ENCODE measurements around the gene B3GAT1. TPM values are rescaled to one million over a fixed set of nuclear protein-coding genes. Genes with fewer than 3 reads are reported as not detected.

Gene B3GAT1
- total RNA-seq, 1 experiment from 2014 or later, result not detected

- no peak for DNase-seq (ENCODE audit: low read depth)
Measured at GRCh38 chr11:134392953-134393615, 19.0 kb downstream of the B3GAT1 start.

- DNase-seq (ENCODE audit: low read depth), result no peak
Measured at GRCh38 chr11:134391656-134392055, 20.4 kb downstream of the B3GAT1 start.

DNA sequence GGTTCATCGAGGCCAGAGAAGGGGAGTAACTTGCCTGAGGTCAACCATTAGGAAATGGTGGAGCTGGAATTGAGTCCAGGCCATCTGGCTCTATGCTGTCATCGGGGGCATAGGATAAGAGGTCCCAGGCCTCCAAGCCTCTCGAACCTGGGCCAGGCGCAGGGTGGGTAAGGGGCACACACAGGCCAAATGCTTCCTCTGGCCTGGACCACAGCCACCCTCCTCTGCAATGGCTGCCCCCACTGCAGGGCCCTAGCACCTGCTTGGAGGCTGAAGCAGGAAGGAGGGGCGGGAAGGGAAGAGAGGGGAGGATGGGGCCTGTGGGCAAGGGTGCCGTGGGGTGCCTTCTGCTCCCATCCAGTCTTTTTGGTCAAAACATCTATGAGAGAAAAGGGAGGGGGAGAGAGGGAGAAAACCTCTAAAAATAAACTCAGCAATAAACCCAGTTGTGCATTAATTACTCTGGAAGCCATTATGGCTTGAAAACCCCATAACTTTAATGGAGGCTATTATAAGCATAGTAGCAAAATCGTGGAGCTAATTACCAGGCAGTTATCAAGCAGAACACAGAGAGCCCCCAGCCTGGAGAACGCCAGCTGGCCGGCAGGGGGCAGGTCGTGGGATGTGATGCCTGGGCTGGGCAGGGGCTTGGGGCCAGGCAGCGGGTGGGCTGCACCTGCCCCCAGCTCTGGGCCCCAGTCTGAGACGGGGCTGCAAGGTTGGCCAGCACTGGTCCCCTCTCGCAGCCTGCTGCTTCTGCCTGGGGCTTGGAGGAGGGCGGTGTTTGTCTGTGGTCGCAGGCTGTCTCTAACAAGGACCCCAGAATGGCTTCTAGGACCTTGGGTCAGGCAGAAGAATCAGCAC is 21.1 kb downstream of the B3GAT1 start:
- no peak for DNase-seq (ENCODE audit: low read depth)

- no peak for DNase-seq (ENCODE audit: low read depth)
Measured at GRCh38 chr11:134389464-134390180, 22.4 kb downstream of the B3GAT1 start.

- no peak for DNase-seq (ENCODE audit: low read depth)
Measured at GRCh38 chr11:134388590-134388989, 23.5 kb downstream of the B3GAT1 start.

DNA sequence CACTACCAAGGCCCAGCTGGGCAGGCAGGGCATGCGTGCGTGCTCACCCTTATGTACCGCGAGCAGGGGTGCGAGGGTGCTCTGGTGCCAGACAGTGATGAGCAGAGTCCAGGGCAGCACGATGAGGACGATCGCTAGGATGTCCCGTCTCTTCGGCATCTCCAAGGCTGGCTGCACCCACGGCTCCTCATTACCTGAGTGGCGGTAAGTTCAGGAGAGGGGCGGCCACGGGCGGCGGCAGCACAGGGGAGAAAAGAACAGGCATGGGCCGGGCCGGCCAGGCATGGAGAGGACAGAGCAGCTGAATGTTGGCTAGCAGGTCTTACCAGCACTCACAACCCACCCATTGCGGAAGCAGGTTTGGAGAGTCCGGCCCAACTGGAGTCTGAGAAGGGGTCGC is 24.5 kb downstream of the B3GAT1 start:
- DNase-seq (ENCODE audit: low read depth), result no peak

DNA sequence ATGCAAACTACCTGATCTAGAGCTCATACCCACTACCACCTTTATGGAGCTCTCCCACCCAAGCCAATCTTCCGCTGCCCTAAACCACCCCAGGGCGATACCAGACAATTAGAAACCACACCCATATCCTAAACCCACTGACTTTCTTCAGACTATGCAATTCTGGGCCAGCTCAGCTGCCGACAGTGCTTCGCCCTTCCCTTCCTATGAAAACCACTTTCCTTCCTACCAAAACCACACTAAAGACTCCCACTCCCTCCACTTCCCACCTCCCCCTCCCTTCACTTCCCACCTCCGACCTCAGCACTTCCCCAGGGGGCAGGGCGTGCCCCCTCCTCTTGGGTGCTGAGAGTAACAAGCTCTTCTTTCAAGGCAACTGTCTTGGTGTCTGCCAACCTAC is 25.1 kb downstream of the B3GAT1 start:
- no peak for DNase-seq (ENCODE audit: low read depth)

DNA sequence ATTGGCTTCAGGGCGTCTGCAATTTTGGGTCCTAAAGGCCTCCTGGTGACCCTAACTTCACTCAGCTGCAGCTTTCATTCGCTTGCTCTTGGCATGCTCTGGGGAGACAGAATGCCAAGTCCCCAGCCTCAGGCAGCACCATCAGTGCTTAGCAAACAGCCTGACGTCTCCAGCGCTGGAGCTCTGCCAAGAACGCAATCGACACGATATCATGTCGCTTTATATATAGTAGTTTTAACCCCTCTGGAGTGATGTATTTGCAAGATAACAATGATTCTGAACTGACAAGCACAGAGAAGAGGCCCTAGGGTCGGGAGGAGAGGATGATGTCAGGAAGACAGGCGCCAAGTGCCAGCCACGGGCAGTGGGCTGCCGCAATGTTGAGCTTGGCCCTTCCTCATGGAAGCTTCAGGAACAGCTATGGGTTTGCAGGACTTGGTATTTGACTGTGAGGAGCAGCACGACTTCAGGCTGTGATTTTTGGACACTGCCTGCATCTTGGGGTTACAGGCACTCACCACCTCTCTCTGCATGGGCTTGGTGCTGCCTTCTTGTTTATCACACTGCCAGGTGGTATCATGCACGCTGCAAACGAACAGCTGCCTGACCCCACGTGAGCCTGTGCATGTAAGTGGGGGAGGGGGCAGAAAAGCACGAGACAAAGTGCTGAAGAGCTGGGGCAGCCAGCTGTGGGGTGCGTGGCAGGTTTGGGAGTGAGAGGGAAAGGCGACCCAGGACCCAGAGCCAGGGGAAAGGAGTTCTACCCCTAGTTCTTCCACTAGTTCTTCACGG is 26.1 kb downstream of the B3GAT1 start:
- DNase-seq (ENCODE audit: low read depth), result no peak

DNA sequence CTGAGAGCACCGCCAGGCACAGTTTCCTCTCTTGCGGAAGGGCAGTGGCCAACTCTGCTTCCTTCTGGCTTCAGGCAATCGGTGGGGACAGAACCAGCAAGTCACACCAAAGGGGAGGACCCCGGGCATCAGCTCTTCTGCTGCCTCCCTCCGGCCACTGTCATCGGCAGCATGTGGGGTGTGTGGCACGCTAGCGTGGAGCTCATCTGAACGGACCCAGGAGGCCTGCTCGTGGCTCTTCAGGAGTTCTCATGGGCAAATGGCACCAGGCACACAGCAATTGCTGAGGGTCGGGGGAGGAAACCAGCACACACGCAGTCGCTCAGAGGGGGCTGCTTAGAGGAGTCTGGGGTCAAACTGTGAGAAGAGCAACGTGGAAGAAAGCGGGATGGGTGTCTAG is 26.9 kb downstream of the B3GAT1 start:
- no peak for DNase-seq (ENCODE audit: low read depth)

DNA sequence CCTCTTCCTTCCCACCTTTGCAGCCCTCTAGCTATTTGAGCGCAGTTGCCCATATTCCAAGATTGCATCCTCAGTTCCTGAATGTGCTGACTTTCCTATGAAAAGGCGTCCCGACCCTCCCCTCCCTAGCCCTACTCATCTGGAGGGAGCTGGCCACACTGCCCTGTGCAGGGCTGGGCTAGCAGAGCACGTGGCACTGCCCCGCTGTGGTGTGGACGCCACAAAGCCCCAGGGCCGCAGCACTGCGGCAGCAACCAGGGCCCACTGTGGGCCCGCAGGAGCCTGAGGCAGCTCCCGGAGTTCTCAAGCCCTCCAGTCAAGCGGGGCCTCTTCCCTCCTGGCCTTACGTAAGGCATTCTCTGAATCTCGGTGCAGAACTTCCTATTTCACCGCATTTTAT is 27.6 kb downstream of the B3GAT1 start:
- no peak for DNase-seq (ENCODE audit: low read depth)

DNA sequence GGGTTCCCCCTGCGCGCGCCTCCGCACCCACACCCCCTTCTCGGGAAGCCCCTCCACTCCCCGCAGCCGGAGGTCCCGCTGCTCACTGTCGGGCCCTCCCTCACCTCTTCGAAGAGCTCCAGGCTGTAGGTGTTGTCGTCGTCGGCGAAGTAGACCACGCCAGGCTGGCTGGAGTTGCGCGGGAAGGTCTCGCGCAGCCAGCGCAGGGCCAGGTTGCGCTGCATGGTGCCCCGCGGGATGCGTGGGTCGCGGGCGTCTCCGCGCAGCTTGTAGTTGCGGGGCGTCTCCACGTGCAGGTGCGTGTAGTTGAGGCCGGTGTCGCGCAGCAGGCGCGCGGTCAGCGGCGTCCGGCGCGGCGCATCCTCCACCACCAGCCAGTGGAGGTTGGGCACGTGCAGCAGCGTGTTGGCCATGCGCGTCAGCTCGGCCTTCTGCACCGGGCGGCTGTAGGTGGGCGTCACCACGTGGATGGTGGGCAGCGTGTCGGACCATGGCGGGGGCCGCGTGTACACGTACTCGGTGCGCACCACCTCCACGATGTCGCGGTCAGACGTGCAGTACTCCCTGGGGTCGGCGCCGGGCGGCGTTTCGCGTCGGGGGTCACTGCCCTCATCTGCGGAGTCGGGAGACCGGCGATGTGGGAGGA is 28.3 kb downstream of the B3GAT1 start:
- no peak for DNase-seq (ENCODE audit: low read depth)

GRCh38 chr11:134382830-134383229 is 29.2 kb downstream of the B3GAT1 start:
- DNase-seq (ENCODE audit: low read depth), result no peak

GRCh38 chr11:134382257-134382656 is 29.8 kb downstream of the B3GAT1 start:
- no peak for DNase-seq (ENCODE audit: low read depth)

- DNase-seq (ENCODE audit: low read depth), result no peak
Measured at GRCh38 chr11:134380785-134381184, 31.3 kb downstream of the B3GAT1 start.

DNA sequence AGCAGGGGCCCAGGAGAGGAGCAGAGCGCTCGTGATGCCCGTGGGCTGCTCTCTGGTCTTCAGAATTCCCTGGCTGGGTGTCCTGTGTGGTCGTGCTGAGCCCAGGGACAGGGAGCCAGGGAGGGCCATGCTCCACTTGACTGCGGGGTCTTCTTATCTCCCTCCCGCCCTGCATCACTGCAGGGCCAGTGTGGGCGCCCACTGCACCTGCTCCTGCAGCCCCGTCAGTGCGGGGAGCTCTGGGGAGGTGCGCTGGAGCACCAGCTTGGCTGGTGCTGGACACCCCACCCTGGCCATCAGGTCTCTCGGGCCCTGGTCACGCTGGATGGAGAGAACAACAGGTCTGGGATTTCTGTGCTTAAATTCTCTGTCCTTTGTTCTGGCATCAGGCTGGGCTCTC is 31.8 kb downstream of the B3GAT1 start:
- no peak for DNase-seq (ENCODE audit: low read depth)

GRCh38 chr11:134379241-134379640 is 32.8 kb downstream of the B3GAT1 start:
- DNase-seq (ENCODE audit: low read depth), result no peak

- no peak for DNase-seq (ENCODE audit: low read depth)
Measured at GRCh38 chr11:134377876-134378275, 34.2 kb downstream of the B3GAT1 start.

DNA sequence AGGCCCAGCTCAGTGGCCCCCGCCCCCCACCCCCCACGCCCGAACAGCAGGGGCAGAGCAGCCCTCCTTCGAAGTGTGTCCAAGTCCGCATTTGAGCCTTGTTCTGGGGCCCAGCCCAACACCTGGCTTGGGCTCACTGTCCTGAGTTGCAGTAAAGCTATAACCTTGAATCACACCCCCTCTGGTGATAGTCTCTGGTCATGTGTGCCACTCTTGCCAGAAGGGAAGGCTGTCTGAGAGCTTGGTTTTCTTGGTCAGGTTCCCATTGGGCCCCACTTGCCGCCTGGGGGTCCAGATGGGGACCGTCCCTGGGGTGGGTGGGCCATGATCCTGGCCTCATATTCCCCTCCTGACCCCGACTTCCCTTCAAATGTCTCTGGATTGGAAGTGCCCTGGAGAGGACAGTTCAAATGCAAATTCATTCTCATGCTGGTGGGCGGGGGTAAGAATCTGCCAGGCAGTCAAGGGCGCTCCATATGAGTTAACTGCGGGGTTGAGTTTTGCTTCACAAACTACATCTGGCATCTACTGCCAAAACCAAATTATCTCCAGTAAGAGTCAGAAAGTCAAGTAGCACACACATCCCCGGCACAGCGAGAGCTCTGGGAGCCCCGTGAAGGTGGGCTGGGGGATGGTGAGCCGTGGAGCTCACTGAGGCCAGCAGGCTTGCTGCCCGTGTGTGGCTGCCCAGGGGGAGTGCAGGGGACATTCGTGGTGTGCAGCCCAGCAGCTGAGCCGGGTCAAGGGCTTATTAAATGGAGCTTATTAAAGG is 35.7 kb downstream of the B3GAT1 start:
- no peak for DNase-seq (ENCODE audit: low read depth)

- no peak for DNase-seq (ENCODE audit: low read depth)
Measured at GRCh38 chr11:134374891-134375550, 37.0 kb downstream of the B3GAT1 start.

- DNase-seq (ENCODE audit: low read depth), result no peak
Measured at GRCh38 chr11:134374171-134374570, 37.9 kb downstream of the B3GAT1 start.

All from LHCN-M2 (cell line).